SH-SY5Y (cell line): ENCODE measurements around the gene N4BP3.

ENCODE experiments used
- GATA2 ChIP-seq: IDR thresholded peaks from 2 replicates; pipeline ENCODE4 v1.6.1; 2011; ENCODE audit warnings: mild to moderate bottlenecking, low read depth, low read length
- GATA3 ChIP-seq: IDR thresholded peaks from 2 replicates; pipeline ENCODE4 v1.6.1; 2011; ENCODE audit warnings: low read depth, mild to moderate bottlenecking, low read length, moderate library complexity

DNA sequence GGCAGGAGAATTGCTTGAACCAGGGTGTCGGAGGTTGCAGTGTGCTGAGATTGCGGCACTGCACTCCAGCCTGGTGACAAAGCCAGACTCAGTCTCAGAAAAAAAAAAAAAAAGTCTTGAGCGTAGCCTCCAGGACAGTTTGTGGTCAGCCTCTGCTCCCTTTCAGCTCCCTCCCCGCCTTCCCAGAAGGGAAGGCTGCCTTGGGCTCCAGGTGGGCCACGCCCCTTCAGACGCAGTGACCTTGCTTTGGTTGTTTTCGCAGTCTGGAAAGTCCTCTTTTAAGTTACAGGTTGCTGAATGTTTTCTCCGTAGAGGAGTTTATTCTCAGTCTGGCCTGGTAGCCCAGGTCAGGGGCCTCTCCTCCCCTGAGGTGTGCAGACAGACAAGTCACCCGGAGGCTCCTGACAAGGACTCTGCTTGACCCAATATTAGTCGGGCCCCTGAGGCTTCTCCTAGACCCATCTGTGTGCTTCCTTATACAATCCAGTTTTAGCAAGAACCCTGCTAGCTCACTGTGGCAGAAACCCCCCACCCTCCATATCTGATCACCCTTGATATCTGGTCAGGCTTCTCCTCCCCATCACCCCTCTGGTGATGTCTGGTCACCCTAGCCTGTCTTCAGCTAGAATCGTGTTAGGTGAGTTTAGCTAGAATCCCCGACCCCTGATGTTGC, 31.6 kb upstream of the N4BP3 start:
- TF ChIP-seq GATA2, result no peak
- TF ChIP-seq GATA3, result no peak
